Transverse colon (tissue), 4 donors: ENCODE results near the gene LCLAT1. TPM values are rescaled to one million over a fixed set of nuclear protein-coding genes. Genes with fewer than 3 reads are reported as not detected.

Experiments used
- DNase-seq: peaks from one replicate; pipeline ENCODE4 v3.0.0-alpha.2; 2019
- H3K27ac ChIP-seq, 4 donors: fragments of 200-600 bp; sonication (generic); 2 replicates each; pipeline ENCODE4 v1.5.1; 2016 to 2018; ENCODE audit warnings: inconsistent platforms in 4 of 4
- H3K27me3 ChIP-seq: fragments of 200-600 bp; sonication (generic); 2 replicates; pipeline ENCODE4 v1.5.1; 2017; ENCODE audit warnings: inconsistent platforms
- H3K36me3 ChIP-seq, 4 donors: fragments of 200-600 bp; sonication (generic); 2 replicates each; pipeline ENCODE4 v1.5.1; 2017 to 2019; ENCODE audit warnings: inconsistent platforms in 4 of 4
- H3K4me1 ChIP-seq, 4 donors: fragments of 200-600 bp; sonication (generic); 2 replicates each; pipeline ENCODE4 v1.5.1; 2017 to 2020; ENCODE audit warnings: inconsistent platforms in 4 of 4
- H3K4me3 ChIP-seq, 4 donors: fragments of 200-600 bp; sonication (generic); 1 replicate in 1 of 4; 2 replicates in 3 of 4; pipeline versions ENCODE4 v1.5.1 to v1.6.1; 2017 to 2019; ENCODE audit warnings: inconsistent platforms in 4 of 4
- H3K9me3 ChIP-seq, 2 donors: fragments of 200-600 bp; sonication (generic); 2 replicates each; pipeline ENCODE4 v1.5.1; 2017 to 2019; ENCODE audit warnings: inconsistent platforms in 2 of 2
- CTCF ChIP-seq, 5 experiments: fragments of 200-600 bp in 3 of 5; fragments of 450-650 bp in 2 of 5; sonication (generic) in 3 of 5; IDR thresholded peaks; 1 replicate in 2 of 5; 2 replicates in 3 of 5; pipeline ENCODE4 v1.5.1; 2016 to 2017; ENCODE audit warnings: antibody characterized with exemption in 5 of 5, inconsistent platforms in 3 of 5, mild to moderate bottlenecking in 2 of 5, moderate library complexity in 1 of 5
- EP300 ChIP-seq: sonication (generic); formaldehyde crosslinking; IDR thresholded peaks from one replicate; pipeline ENCODE4 v1.6.1; 2017; ENCODE audit warnings: antibody characterized with exemption, low read depth
- POLR2A ChIP-seq: fragments of 450-650 bp; IDR thresholded peaks from one replicate; pipeline ENCODE4 v1.6.1; 2016; ENCODE audit warnings: antibody characterized with exemption, mild to moderate bottlenecking, moderate library complexity
- POLR2AphosphoS5 ChIP-seq, 3 donors: sonication (generic); formaldehyde crosslinking; IDR thresholded peaks; one replicate each; pipeline ENCODE4 v1.6.1; 2016; ENCODE audit warnings: antibody characterized with exemption in 3 of 3
- WGBS, 2 donors: methylation state at CpG; one replicate each; pipeline ENCODE4 v1.1.5; 2018; ENCODE audit warnings: low coverage in 1 of 2; 5-methylcytosine and 5-hydroxymethylcytosine counted together
- in situ Hi-C, 4 donors: fragments of 200-750 bp; cut with MboI; loops; one replicate each; pipeline versions ENCODE4 v1.15.0 to v1.15.1; 2017; ENCODE audit warnings: low sequenced_read_pairs in 3 of 4, low pct_ligation_motif_present in 1 of 4, low pct_unique_long_range_greater_than_20kb in 1 of 4
- intact Hi-C: fragments of 100-400 bp; cut with DNase I; formaldehyde crosslinking; loops from one replicate; pipeline ENCODE4 v1.15.1; 2023; ENCODE audit warnings: low total_unique reads
- total RNA-seq, 4 donors: library from RNA; depleted of rRNA; stranded (reverse); fragments of >200 nt; gene quantifications; one replicate each; pipeline ENCODE4 v1.1.0, GENCODE V29; 2016

The LCLAT1 gene
- total RNA-seq, 4 donors from 2014 or later, result 10.9 to 26.5 (median 16.6) TPM

- WGBS, 2 donors, result 37% methylated on average over 12 of the region's 12 CpGs; no CpG with 5 or more reads in 1 of the 2 donors
- intact Hi-C loops, result no loop called here
- Histone ChIP-seq H3K27ac (no peak overlapping the region), H3K4me3 (no peak overlapping the region), H3K9me3 (no peaks in the 10 kb centered on the region), H3K36me3 (no peaks in the 10 kb centered on the region), H3K4me1 (peaks cover 0 to 14% (median 2%) of the 10 kb centered on the region in 4 donors), H3K27me3 (no peaks in the 10 kb centered on the region)
- peak; percentile 46 for DNase-seq
- TF ChIP-seq CTCF (IDR thresholded peaks at IDR 0.05) (no peak), POLR2AphosphoS5 (IDR thresholded peaks at IDR 0.05) (peak in 1 of 3 donors; percentile 29)
- in situ Hi-C loops, result no loop called here
Measured at GRCh38 chr2:30662268-30663131, 215.5 kb downstream of the LCLAT1 start.

- Histone ChIP-seq H3K9me3 (no peaks in the 10 kb centered on the region), H3K4me1 (peaks cover 0 to 14% (median 2%) of the 10 kb centered on the region in 4 donors), H3K27ac (no peak overlapping the region), H3K36me3 (no peaks in the 10 kb centered on the region), H3K4me3 (no peak overlapping the region), H3K27me3 (no peaks in the 10 kb centered on the region)
- no peak for DNase-seq
- WGBS, 2 donors, result 94% methylated on average over 2 to 4 of the region's 4 CpGs
- TF ChIP-seq CTCF (IDR thresholded peaks at IDR 0.05), result no peak
- TF ChIP-seq EP300, result no peak
- in situ Hi-C loops, result no loop called here
- intact Hi-C loops, result no loop called here
Measured at GRCh38 chr2:30663321-30663720, 216.3 kb downstream of the LCLAT1 start.

GRCh38 chr2:30663806-30664205, 216.8 kb downstream of the LCLAT1 start:
- in situ Hi-C loops (no loop called here), intact Hi-C loops (no loop called here)
- WGBS, 2 donors, result 64 to 85% methylated on average over 1 to 3 of the region's 3 CpGs
- Histone ChIP-seq H3K4me1 (peaks cover 0 to 14% (median 2%) of the 10 kb centered on the region in 4 donors), H3K27me3 (no peaks in the 10 kb centered on the region), H3K27ac (no peak overlapping the region), H3K36me3 (no peaks in the 10 kb centered on the region), H3K9me3 (peaks cover 2 to 3% of the 10 kb centered on the region in 2 donors), H3K4me3 (no peak overlapping the region)
- TF ChIP-seq POLR2A, result no peak
- TF ChIP-seq CTCF (IDR thresholded peaks at IDR 0.05), result no peak
- TF ChIP-seq POLR2AphosphoS5 (IDR thresholded peaks at IDR 0.05), result no peak
- no peak for TF ChIP-seq EP300
- DNase-seq, result no peak

- in situ Hi-C loops, result no loop called here
- Histone ChIP-seq H3K36me3 (no peaks in the 10 kb centered on the region), H3K4me3 (no peak overlapping the region), H3K9me3 (peaks cover 11 to 13% of the 10 kb centered on the region in 2 donors), H3K27ac (peak overlapping the region in 2 of 4 donors; percentile 72 to 77), H3K4me1 (peaks cover 0 to 14% (median 2%) of the 10 kb centered on the region in 4 donors), H3K27me3 (no peaks in the 10 kb centered on the region)
- intact Hi-C loops, result no loop called here
- WGBS, 2 donors, result 80% methylated on average over 8 of the region's 8 CpGs; no CpG with 5 or more reads in 1 of the 2 donors
- DNase-seq, result no peak
- TF ChIP-seq CTCF (IDR thresholded peaks at IDR 0.05), result no peak
- TF ChIP-seq POLR2A, result no peak
- TF ChIP-seq EP300, result no peak
- no peak for TF ChIP-seq POLR2AphosphoS5 (IDR thresholded peaks at IDR 0.05)
Measured at GRCh38 chr2:30664761-30665358, 217.8 kb downstream of the LCLAT1 start.
